HG03097 (cell line): Measurements from ENCODE around the gene FAR2.
"Not testable (repeated sequence)": the region's sequence is repeated elsewhere in the genome, so short reads cannot be mapped to it uniquely, and the experiment has no call there.

Experiments used
- ATAC-seq: cut with Tn5 transposase; IDR thresholded peaks from one replicate; pipeline ENCODE4 v1.9.1; 2021; ENCODE audit not compliant: unreplicated experiment, low FRiP score

Gene FAR2

DNA sequence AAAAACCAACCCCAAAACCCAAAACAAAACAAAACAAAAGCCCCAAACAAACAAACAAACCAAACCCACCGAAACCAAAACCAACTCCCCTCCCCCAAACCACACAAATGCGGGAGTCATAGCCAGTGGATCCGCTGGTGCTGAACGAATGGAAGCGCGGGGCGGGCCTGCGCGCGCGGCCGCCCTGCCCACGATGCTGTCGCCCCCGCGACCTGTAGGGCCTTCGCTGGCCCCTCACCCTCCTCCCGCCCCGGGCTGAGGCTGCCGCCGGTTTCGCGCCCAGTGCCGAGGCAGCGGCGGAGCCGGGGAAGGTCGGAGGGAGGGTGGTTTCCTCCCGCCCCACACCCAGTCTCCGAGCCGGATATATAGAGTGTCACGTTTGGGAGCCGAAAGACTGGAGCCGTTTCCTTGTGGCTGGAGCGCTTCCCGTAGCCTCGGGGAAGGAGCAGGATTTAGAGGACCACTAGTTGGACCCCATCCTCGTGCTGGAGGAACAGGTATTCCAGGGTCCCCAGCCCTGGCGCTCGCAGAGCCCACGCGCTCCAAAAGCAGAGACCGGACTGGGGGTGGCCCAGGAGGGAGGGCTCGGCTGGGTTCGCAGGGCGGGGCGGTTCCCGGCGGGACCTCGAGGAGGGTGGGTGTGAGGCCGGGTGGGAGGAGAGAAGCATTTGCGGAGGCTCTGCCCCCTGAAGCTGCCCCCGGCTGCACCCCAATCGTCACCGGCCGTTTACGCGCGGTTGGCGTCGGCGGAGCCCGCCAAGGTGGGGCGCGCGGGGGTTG lies at the start of gene FAR2:
TSS of gene FAR2 (plus strand) at position 368 of the 780 bp plus-strand sequence. CDS start 121,172 bp downstream, outside the sequence.
- peak; percentile 54 for ATAC-seq

DNA sequence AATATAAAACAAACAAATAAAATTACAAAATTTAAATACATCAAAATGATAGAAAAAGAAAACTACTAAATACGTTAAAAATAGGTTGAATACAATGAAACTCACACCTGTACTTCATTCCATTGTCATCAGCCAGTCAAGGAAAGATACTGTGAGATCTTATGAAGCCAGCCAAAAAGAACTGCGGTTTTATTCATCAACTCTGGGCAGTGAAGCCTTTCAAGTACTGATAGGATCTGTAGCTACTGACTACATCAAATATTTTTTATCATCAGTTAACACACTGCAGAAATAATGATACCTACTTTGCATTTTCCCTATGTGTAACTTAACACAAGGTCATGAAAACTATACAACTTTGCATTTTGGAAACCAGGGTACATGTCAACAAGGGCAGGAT lies 46.3 kb upstream of the FAR2 start:
- no peak for ATAC-seq

- ATAC-seq, result peak; percentile 99
These were observed 45.5 kb upstream of the FAR2 start for GRCh38 chr12:29103539-29103974.

DNA sequence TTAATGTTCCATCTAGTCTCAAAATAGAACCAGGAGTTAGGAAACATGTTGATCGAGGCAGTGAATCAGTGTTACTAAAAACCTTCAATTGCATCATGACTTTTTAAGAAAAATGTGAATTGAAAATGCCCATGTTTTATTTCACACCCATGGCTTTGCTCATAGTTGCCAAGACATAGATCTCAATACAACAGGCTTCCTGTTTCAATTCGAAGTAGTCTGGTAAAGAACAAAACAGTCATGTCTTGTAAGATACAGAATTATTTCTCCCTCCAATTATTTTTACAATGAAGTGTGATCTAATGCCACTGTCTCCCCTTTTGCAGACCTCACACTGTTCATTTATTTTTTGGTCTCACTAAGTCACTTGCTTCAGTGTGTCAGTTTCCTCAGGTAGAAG lies 44.6 kb upstream of the FAR2 start:
- no peak for ATAC-seq

- ATAC-seq, result peak; percentile 85
These were observed 38.3 kb upstream of the FAR2 start for GRCh38 chr12:29110506-29111442.

GRCh38 chr12:29113101-29113500 lies 36.0 kb upstream of the FAR2 start:
- ATAC-seq, result no peak

- no peak for ATAC-seq
These were observed 32.7 kb upstream of the FAR2 start for GRCh38 chr12:29116414-29116813.

- no peak for ATAC-seq
These were observed 17.5 kb upstream of the FAR2 start for GRCh38 chr12:29131539-29131938.

DNA sequence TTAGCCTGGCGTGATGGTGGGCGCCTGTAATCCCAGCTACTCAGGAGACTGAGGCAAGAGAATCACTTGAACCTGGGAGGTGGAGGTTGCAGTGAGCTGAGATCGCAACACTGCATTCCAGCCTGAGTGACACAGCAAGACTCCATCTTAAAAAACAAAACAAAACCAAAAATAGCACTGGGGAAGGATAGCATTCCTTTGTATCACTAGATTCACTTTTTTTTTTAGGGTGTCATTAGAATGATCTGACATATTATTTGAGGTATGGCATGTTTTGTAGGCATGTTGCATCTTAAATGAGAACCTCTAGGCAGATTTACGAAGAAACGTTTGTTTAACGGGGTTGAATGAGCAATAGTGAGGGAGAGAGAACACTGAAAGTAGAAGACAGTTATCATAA lies 16.8 kb upstream of the FAR2 start:
- no peak for ATAC-seq

DNA sequence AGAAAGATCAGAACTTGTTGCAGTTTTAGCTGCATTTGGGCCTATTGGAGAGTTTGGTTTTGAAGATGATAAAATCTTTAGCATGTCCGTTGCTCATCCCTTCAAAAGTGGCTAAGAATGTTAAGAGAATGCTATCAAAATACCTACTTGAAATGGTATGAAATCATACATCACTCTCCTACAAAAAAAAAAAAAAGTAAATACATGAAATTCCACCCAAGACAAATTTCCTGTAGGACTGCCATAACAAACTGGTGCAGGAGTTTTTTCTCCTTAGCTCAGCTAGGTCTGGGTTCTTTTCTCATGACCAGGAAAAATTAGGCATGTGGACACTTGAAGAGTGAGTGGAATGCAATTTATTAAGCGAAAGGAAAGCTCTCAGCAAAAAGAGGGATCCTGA lies 15.9 kb upstream of the FAR2 start:
- ATAC-seq, result no peak

DNA sequence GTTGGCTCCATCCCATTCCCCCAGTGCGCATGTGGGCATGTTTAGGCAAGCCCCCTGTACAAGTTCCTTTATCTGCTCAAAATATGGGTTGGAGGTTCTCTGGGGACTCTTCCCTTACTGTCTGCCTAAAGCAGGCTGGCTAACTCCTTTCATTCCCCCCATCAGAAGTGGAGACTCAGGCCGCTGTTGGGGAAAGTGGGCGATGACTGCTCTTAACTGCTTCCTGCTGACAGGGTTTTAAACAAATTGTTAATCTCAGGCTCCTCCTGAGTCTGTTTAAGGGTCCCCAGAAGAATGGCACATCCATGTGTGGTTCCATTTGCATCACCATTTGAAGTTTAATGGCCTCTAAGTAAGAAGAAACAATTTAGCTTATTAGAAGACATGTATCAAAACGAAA lies 15.4 kb upstream of the FAR2 start:
- no peak for ATAC-seq

- ATAC-seq, result not testable (repeated sequence)
These were observed 10.8 kb upstream of the FAR2 start for GRCh38 chr12:29138256-29138655.

- not testable (repeated sequence) for ATAC-seq
These were observed 10.2 kb upstream of the FAR2 start for GRCh38 chr12:29138855-29139254.

GRCh38 chr12:29145372-29146170 lies 3.5 kb upstream of the FAR2 start:
- no peak for ATAC-seq

DNA sequence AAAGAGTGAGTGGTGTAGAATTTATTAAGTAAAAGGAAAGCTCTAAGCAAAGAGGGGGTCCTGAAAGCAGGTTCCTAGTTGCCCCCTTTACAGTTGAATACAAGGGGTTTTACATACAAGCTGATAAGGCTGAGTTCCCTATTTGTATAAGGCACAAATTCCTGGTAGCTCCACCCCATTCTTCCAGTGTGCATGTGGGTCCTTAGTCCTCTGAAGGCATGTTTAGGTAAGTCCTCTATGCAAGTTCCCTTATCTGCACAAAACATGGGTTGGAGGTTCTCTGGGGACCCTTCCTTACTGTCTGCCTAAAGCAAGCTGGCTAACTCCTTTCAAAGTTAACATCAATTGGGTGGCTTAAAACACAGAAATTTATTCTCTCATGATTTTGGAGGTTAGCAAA lies 2.9 kb upstream of the FAR2 start:
- no peak for ATAC-seq

- ATAC-seq, result no peak
These were observed 1.1 kb upstream of the FAR2 start for GRCh38 chr12:29147731-29148595.

DNA sequence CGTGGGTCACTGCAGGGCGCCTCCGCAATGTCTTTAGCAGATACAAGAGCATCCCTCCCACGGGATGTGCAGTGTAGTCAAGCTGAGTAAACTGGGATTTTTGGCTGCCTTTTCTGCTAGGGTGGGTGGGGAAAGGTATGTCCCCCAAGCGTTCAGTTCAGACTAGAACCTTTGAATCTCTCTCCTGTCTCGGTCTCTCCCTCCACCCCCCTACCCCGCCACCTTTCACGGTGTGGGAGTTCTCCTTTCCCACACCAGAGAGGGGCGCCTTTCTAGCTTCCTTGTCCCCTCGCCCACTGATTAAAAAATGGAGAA lies 525 bp upstream of the FAR2 start:
- peak; percentile 11 for ATAC-seq

DNA sequence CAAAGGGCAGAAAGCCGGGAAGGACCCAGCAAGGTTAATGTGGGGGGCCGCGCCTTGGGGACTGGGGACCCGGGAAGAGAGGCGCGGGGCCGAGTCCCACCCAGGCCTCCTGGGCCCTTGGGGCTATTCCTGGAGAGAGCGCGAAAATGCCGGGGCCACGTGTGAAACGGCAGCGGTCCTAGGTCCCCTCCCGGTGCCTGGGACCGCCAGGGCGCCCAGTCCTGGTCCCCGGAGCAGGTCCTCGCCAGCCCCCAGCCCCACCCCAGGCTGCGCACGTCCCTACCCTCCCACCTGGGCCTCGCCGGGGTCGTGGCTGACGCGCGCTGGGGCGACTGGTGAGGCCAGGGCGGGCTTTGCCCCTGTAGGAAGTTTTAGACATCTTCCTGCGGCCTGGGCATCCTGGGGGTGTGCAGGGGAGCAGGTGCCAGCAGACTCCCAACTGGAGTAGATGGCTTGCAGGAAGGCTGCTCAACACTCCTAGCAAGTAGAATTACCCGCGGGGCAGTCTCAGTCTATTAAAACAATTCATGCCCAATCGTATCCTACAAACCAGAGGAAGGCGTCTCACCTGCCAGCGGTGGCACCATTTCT lies 708 bp downstream of the FAR2 start:
- no peak for ATAC-seq

DNA sequence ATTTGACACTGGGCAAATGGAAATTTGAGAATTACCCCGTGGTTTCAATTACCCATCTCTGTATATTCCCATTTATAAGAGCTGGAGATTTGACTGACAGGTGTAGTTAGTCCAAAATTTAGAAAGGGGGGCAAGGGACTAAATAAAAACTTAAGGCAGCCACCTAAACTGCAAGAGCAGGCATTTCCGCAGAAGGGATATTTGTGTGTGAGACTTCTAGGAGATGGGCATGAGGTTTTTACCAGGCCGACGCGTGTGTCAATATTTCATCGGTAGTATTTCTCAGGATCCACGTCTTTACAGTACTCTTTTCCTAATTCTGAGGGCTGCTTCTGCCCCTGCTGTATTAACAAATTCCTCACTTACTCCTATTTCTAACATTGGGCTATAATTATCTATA lies 1.4 kb downstream of the FAR2 start:
- ATAC-seq, result no peak
